CD4-positive, alpha-beta memory T cell (primary cell): ENCODE data around the gene P2RX5. TPM values are rescaled to one million over a fixed set of nuclear protein-coding genes. Genes with fewer than 3 reads are reported as not detected.

Experiments
- CTCF ChIA-PET: fragments of 350-600 bp; sonication (Branson Sonifier 250); formaldehyde crosslinking; loops from one replicate; lab custom pipeline; 2021; ENCODE audit warnings: inconsistent platforms; ENCODE audit not compliant: partially characterized antibody; lab: Charles Lee
- POLR2A ChIA-PET: fragments of 350-600 bp; sonication (Branson Sonifier 250); formaldehyde crosslinking; loops from one replicate; lab custom pipeline; 2021; ENCODE audit not compliant: partially characterized antibody; lab: Charles Lee
- DNase-seq, 5 donors: peaks; one replicate each; pipeline versions ENCODE4 v3.0.0 to v3.0.0-alpha.2; 2020 to 2022; ENCODE audit warnings: mixed read lengths in 1 of 5
- H3K27ac ChIP-seq: one replicate; pipeline ENCODE4 v1.7.0; 2013; ENCODE audit warnings: low read depth, low read length
- H3K27me3 ChIP-seq: 2 replicates; pipeline ENCODE4 v1.7.0; 2013; ENCODE audit warnings: mild to moderate bottlenecking, low read length, moderate library complexity; ENCODE audit not compliant: insufficient read depth
- H3K36me3 ChIP-seq: 2 replicates; pipeline ENCODE4 v1.7.0; 2013; ENCODE audit warnings: mild to moderate bottlenecking, low read length, moderate library complexity; ENCODE audit not compliant: insufficient read depth
- H3K4me1 ChIP-seq: 2 replicates; pipeline ENCODE4 v1.7.0; 2013; ENCODE audit warnings: mild to moderate bottlenecking, low read length, moderate library complexity; ENCODE audit not compliant: insufficient read depth
- H3K4me3 ChIP-seq, 2 donors: one replicate each; pipeline ENCODE4 v1.7.0; 2013; ENCODE audit warnings: low read length in 2 of 2, mild to moderate bottlenecking in 1 of 2
- H3K9me3 ChIP-seq, 2 donors: one replicate each; pipeline ENCODE4 v1.7.0; 2013; ENCODE audit warnings: low read length in 2 of 2, control low read depth in 1 of 2; ENCODE audit not compliant: control insufficient read depth in 1 of 2
- H3K27ac Mint-ChIP-seq, 7 donors: one replicate each; pipeline ENCODE4 v1.8.0; 2020 to 2021; ENCODE audit warnings: mixed read lengths in 7 of 7, mild to moderate bottlenecking in 6 of 7, inconsistent platforms in 3 of 7, moderate library complexity in 3 of 7
- H3K27me3 Mint-ChIP-seq, 2 donors: one replicate each; pipeline ENCODE4 v1.8.0; 2020 to 2021; ENCODE audit warnings: mixed read lengths in 2 of 2
- H3K36me3 Mint-ChIP-seq, 2 donors: one replicate each; pipeline ENCODE4 v1.8.0; 2020 to 2021; ENCODE audit warnings: mixed read lengths in 2 of 2, inconsistent platforms in 1 of 2, mild to moderate bottlenecking in 1 of 2
- H3K4me1 Mint-ChIP-seq, 4 donors: one replicate each; pipeline ENCODE4 v1.8.0; 2020 to 2021; ENCODE audit warnings: mixed read lengths in 4 of 4, mild to moderate bottlenecking in 1 of 4
- H3K4me3 Mint-ChIP-seq, 8 donors: one replicate each; pipeline ENCODE4 v1.8.0; 2020 to 2021; ENCODE audit warnings: mixed read lengths in 8 of 8, mild to moderate bottlenecking in 7 of 8, moderate library complexity in 6 of 8, inconsistent platforms in 3 of 8
- H3K9me3 Mint-ChIP-seq, 8 donors: one replicate each; pipeline ENCODE4 v1.8.0; 2020 to 2021; ENCODE audit warnings: mixed read lengths in 8 of 8, mild to moderate bottlenecking in 5 of 8, inconsistent platforms in 3 of 8, moderate library complexity in 1 of 8
- intact Hi-C: fragments of 100-400 bp; cut with micrococcal nuclease; formaldehyde crosslinking; loops from one replicate; pipeline ENCODE4 v1.15.1; 2023
- polyA plus RNA-seq, 2 donors: library from polyadenylated mRNA; unstranded; fragments of 300-500 nt; fragmentation: Illumina TruSeq; gene quantifications; one replicate each; pipeline ENCODE4 v1.2.3, GENCODE V29; 2021
- total RNA-seq, 2 experiments: library from RNA; stranded (reverse); gene quantifications; one replicate each; pipeline ENCODE4 v1.2.3, GENCODE V29; 2021

P2RX5 gene
- total and polyA plus RNA-seq, 4 experiments from 2014 or later = 13.8 to 28.9 (median 17.4) TPM

- intact Hi-C loops = no loop called here
- DNase-seq = no peak
- Histone ChIP-seq H3K9me3 (no peaks in the 10 kb centered on the region), H3K27ac (no peak overlapping the region), H3K4me1 (no peaks in the 10 kb centered on the region), H3K36me3 (peaks cover 13% of the 10 kb centered on the region), H3K4me3 (no peak overlapping the region), H3K27me3 (no peaks in the 10 kb centered on the region)
- peaks cover 38 to 41% of the 10 kb centered on the region in 2 donors for H3K36me3 Mint-ChIP-seq
- no peak overlapping the region for H3K4me3 Mint-ChIP-seq
- H3K27ac Mint-ChIP-seq = no peak overlapping the region
- ChIA-PET POLR2A (interaction anchor here (1.4 kb wide), 1 partner anchor 8 kb away, joined by 6 read pairs; the partner anchor contains the start of genes CTNS and SHPK), CTCF (interaction anchor here (2.1 kb wide), 1 partner anchor 9 kb away, joined by 9 read pairs; the partner anchor contains the start of genes CTNS and SHPK)
- H3K9me3 Mint-ChIP-seq = peaks cover 0 to 2% (median 0%) of the 10 kb centered on the region in 8 donors
- H3K27me3 Mint-ChIP-seq = no peaks in the 10 kb centered on the region
- peaks cover 0 to 7% (median 4%) of the 10 kb centered on the region in 4 donors for H3K4me1 Mint-ChIP-seq
Measured at GRCh38 chr17:3627769-3628167, 68.2 kb downstream of the P2RX5 start.

GRCh38 chr17:3626831-3627768 is 68.9 kb downstream of the P2RX5 start:
- H3K36me3 Mint-ChIP-seq = peaks cover 38 to 40% of the 10 kb centered on the region in 2 donors

More at GRCh38 chr17:3626831-3627768, 68.9 kb downstream of the P2RX5 start:
- H3K4me1 ChIP-seq = no peaks in the 10 kb centered on the region
- no peak for DNase-seq
- H3K27ac ChIP-seq = no peak overlapping the region
- H3K9me3 ChIP-seq = no peaks in the 10 kb centered on the region
- intact Hi-C loops = no loop called here
- H3K27me3 ChIP-seq = no peaks in the 10 kb centered on the region
- Mint-ChIP-seq H3K4me1 (peaks cover 0 to 3% (median under 1%) of the 10 kb centered on the region in 4 donors), H3K27me3 (no peaks in the 10 kb centered on the region), H3K9me3 (peaks cover 0 to 2% (median 0%) of the 10 kb centered on the region in 8 donors), H3K4me3 (no peak overlapping the region), H3K27ac (peak overlapping the region in 2 of 7 donors; percentile 25 to 54)
- H3K36me3 ChIP-seq = peaks cover 13% of the 10 kb centered on the region
- POLR2A ChIA-PET = interaction anchor here (1.4 kb wide), 1 partner anchor 9 kb away, joined by 6 read pairs; the partner anchor contains the start of genes CTNS and SHPK
- CTCF ChIA-PET = interaction anchor here (2.1 kb wide), 1 partner anchor 9 kb away, joined by 9 read pairs; the partner anchor contains the start of genes CTNS and SHPK
- H3K4me3 ChIP-seq = no peak overlapping the region

Other genes with a start within 250 kb of the P2RX5 start
- not detected for gene SPATA22, start 224.3 kb downstream of the P2RX5 start, total RNA-seq
- under 1 TPM in 1 of 2 donors, not detected in 1; 0.42 TPM for gene SPATA22, start 224.3 kb downstream of the P2RX5 start, polyA plus RNA-seq
- not detected for gene ASPA, start 220.2 kb downstream of the P2RX5 start, total RNA-seq
- not detected for gene ASPA, start 220.2 kb downstream of the P2RX5 start, polyA plus RNA-seq
- gene TRPV3, start 138.3 kb downstream of the P2RX5 start, total RNA-seq = under 1 TPM; 0.06 to 0.14 TPM
- not detected for gene TRPV3, start 138.3 kb downstream of the P2RX5 start, polyA plus RNA-seq
- gene TRPV1, start 86.7 kb downstream of the P2RX5 start, total RNA-seq = 1 to 10 TPM; 8.1 to 8.8 TPM
- under 1 TPM in 1 of 2 donors, not detected in 1; 0.46 TPM for gene TRPV1, start 86.7 kb downstream of the P2RX5 start, polyA plus RNA-seq
- 10 to 100 TPM; 10.7 to 11.6 TPM for gene SHPK, start 59.9 kb downstream of the P2RX5 start, total RNA-seq
- gene SHPK, start 59.9 kb downstream of the P2RX5 start, polyA plus RNA-seq = 1 to 10 TPM; 5.8 to 6.0 TPM
- gene CTNS, start 59.4 kb downstream of the P2RX5 start, total RNA-seq = 10 to 100 TPM; 11.6 to 12.0 TPM
- gene CTNS, start 59.4 kb downstream of the P2RX5 start, polyA plus RNA-seq = 1 to 10 TPM; 7.7 to 8.0 TPM
- 10 to 100 TPM; 12.7 to 13.2 TPM for gene TAX1BP3, start 27.6 kb downstream of the P2RX5 start, total RNA-seq
- gene TAX1BP3, start 27.6 kb downstream of the P2RX5 start, polyA plus RNA-seq = 10 to 100 TPM; 28.2 to 32.3 TPM
- 10 to 100 TPM; 27.8 to 29.4 TPM for gene EMC6, start 27.3 kb downstream of the P2RX5 start, total RNA-seq
- 100 to 1,000 TPM in 1 of 2 donors, 10 to 100 TPM in 1; 75.7 to 104 TPM for gene EMC6, start 27.3 kb downstream of the P2RX5 start, polyA plus RNA-seq
- under 1 TPM; 0.28 to 0.41 TPM for gene HASPIN, start 27.7 kb upstream of the P2RX5 start, total RNA-seq
- under 1 TPM in 1 of 2 donors, not detected in 1; 0.29 TPM for gene HASPIN, start 27.7 kb upstream of the P2RX5 start, polyA plus RNA-seq
- gene ITGAE, start 105.0 kb upstream of the P2RX5 start, total RNA-seq = 10 to 100 TPM; 17.2 to 18.7 TPM
- 10 to 100 TPM; 36.6 to 43.6 TPM for gene ITGAE, start 105.0 kb upstream of the P2RX5 start, polyA plus RNA-seq
- gene NCBP3, start 150.1 kb upstream of the P2RX5 start, total RNA-seq = 10 to 100 TPM; 48.5 to 66.7 TPM
- 10 to 100 TPM in 1 of 2 donors, 1 to 10 TPM in 1; 7.7 to 15.8 TPM for gene NCBP3, start 150.1 kb upstream of the P2RX5 start, polyA plus RNA-seq
- 1 to 10 TPM; 3.5 TPM for gene CAMKK1, start 196.9 kb upstream of the P2RX5 start, total RNA-seq
- gene CAMKK1, start 196.9 kb upstream of the P2RX5 start, polyA plus RNA-seq = 1 to 10 TPM in 1 of 2 donors, under 1 TPM in 1; 0.18 to 2.6 TPM
- gene P2RX1, start 220.3 kb upstream of the P2RX5 start, total RNA-seq = not detected
- not detected for gene P2RX1, start 220.3 kb upstream of the P2RX5 start, polyA plus RNA-seq